Kidney glomerular epithelial cell (primary cell): Measurements from ENCODE around the gene TMEM51.

ENCODE experiments used
- DNase-seq: peaks from one replicate; lab custom pipeline; 2025; lab: John Stamatoyannopoulos, UW

Gene TMEM51

GRCh38 chr1:15218287-15219279, 65.0 kb downstream of the TMEM51 start:
- no peak for DNase-seq

- no peak for DNase-seq
Measured at GRCh38 chr1:15219280-15220023, 65.9 kb downstream of the TMEM51 start.

DNA sequence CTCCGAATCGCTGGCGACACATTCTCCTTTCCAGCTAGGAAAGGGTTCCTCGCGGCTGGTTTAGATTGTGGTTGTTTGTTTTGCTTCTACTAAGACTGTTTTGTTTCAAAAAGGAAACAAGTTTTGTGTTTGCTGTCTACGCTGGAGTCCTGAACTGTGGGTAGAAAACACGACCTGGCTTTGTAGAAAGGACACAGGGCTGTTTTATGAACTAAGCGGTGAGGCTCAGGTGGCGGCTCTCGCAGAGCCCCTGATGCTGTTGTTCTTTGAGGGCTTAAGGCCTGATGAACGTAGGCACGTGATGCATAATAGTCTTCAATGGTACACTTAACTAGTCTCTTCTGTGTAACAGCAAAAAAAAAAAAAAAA, 66.5 kb downstream of the TMEM51 start:
- DNase-seq, result no peak

DNA sequence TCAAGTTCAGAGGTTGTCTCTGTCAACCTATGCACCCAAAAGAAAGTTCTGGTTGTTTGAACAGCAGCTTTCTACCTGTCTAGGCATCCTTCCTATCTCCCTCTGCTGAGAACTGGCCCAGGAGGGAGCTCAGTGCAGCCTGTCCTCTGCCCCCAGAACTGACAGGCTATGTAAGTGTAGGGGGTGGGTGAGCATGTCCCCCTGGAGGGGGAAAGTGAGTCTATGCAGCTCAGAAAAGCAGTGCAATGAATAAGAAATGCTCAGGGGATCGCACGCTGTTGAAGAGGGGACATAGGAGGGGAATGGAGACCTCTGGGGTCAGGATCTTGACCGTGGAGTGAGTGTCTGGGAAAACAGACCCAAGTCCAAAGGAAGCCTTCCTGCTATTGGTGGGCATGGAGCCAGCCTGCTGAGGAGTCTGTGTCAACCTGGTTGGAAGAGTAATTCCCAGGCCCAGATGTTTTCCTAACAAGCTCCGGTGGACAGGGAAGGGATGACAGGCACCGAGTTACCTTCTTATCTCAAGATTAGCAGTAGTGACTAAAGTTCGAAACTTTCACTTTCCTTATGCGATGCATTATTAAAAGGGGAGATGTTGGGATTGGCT, 67.4 kb downstream of the TMEM51 start:
- no peak for DNase-seq

DNA sequence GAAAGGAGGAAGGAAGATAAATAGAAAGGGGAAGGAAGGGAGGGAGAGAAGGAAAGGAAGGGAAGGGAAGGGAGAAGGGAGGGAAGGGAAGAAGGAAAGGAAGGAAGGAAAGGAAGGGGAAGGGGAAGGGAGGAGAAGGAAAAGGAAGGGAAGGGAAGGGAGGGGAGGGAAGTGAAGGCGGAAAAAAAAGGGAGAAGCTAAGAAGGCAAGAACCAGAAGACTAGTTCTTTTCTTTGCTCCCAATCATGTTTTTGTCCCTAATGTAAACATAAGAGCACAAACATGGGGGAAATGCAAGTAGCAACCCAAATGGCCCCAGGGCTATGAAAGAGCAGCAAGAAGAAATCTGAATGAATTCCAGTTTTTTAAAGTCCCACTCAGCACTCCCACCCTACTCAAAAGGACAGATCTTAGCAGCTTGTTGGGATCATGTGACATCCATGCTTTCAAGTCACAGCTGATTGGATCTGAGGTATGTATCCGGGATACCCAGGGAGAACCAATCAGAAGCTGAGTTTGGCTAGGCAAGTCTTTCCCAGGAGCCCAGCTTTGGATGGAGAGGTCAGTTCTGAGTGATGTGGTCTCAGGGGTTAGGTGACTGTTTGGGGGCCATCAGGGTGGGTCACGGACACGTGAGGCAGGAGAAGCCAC, 69.2 kb downstream of the TMEM51 start:
- no peak for DNase-seq

DNA sequence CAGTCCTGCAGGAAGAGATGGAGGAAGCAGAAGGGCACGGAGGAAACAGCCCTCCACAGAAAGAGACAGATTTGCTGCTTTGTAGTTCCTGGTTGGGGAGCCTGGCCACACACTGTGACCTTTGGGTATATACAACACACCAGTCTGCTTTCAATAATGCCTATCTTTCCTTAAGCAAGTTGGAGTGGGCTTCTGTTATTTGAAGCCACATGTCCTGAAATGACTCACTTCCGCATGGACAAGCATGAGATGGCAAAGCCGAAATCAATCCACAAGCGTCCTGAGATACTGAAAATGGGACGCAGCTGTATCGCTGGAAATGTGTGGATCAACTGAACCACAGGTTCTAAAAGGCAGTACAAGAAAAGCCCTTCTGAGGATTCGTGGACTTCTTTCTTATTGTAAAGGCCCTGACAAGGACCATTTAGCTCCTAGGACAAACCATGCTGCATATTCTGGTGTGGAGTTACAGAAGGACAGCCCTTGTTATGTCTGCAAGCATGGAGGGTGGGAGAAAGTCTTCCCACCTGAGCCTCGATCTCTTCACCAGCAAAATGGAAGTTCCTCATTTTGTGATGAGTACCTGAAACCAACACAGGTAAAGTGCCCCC, 70.8 kb downstream of the TMEM51 start:
- DNase-seq, result no peak

DNA sequence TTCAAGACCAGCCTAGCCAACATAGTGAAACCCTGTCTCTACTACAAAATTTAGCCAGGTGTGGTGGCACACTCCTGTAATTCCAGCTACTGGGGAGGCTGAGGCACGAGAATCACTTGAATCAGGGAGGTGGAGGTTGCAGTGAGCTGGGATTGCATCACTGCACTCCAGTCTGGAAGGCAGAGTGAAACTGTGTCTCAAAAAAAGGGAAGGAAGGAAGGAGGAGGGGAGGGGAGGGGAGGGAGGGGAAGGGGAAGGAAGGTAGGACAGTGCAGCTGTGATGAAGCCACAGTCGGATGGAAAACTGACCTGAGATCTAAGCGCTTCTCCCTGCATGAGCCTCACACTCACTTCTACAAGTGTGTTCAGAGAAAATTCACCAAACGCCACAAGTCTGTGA, 71.4 kb downstream of the TMEM51 start:
- no peak for DNase-seq

- DNase-seq, result no peak
Measured at GRCh38 chr1:15225461-15225860, 71.9 kb downstream of the TMEM51 start.

DNA sequence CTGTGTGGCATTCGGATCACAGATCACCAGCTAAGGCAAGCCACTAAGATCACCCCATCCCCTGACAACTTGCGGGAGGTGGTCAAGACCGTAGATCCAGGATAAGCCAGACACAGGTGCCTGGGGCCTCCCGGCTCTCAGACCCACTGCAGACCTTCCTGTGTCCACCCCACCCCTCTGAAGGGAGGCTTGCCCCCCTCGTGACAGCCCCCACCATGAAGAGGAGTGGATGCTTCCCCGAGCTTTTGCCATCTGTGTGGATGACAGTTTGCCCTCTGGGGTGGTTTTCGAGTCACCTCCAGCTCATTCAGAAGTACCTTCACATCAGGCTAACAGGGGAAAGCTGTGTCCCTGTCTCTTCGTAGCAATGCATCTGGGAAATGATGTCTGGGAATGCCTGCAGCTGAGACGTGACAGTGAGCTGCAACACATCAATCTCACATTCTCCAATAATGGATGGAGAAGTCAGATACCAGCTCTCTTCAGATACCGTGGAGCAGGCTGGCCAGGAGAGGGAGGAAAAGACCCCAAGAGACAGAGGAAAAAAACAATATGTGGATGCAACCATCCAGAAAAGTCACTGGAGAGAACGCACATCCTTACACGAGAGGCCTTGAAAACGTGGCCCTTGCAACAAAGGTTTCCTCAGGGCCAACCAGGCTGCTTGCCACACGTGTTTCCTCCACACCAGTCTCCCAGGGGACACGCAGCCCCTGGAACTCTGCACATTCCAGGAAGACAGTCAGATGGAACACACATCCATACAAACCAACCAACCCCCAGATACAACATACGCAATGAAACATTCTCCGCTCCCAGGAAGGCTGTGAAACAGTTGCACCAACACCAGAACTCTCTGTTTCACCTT, 73.1 kb downstream of the TMEM51 start:
- DNase-seq, result peak; percentile 12

- no peak for DNase-seq
Measured at GRCh38 chr1:15229707-15230131, 76.2 kb downstream of the TMEM51 start.

DNA sequence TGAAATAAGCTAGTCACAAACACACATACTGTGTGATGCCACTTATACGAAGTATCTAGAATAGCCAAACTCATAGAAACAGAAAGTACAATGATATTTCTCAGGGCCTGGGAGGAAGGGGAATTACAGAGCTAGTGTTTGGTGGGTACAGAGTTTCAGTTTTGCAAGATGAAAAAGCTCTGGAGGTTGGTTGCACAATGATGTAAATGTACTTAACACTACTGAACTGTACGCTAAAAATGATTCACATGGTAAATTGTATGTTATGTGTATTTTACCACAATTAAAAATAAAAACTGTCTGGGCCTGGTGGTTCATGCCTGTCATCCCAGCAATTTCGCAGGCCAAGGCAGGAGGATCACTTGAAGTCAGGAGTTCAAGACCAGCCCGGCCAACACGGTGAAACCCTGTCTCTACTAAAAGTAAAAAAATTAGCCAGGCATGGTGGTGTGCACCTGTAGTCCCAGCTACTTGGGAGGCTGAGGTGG, 78.2 kb downstream of the TMEM51 start:
- no peak for DNase-seq

GRCh38 chr1:15233689-15234088, 80.1 kb downstream of the TMEM51 start:
- no peak for DNase-seq

DNA sequence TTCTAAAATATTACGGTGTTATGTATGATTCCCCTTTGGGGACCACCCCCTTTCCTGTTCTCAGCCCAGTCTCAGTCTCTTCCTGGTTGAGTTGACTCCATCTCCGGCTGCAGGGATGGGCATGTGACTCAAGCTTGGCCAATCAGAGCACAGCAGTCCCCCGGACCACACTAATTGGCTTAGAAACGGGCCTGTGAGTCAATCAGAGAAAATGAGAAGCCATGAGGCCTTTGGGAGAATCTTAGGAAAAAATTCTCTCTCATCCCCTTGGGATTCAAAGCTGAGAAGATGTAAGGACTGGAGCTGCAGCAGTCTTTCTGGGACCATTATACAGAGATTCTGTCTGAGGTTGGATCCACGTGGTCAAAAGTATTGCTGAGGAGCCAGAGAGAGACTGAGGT, 82.8 kb downstream of the TMEM51 start:
- no peak for DNase-seq

DNA sequence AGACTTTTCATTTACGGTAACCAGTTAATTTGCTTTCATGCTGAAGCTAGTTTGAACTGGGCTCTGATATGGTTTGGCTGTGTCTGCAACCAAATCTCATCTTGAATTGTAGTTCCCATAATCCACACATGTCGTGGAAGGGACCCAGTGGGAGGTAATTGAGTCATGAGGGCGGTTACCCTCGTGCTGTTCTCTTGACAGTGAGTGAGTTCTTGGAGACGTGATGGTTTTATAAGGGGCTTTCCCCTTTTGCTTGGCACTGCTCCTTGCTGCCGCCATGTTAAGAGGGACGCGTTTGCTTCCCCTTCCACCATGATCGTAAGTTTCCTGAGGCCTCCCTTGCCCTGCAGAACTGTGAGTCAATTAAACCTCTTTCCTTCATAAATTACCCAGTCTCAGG, 83.2 kb downstream of the TMEM51 start:
- DNase-seq, result no peak

- DNase-seq, result no peak
Measured at GRCh38 chr1:15238789-15239188, 85.2 kb downstream of the TMEM51 start.

DNA sequence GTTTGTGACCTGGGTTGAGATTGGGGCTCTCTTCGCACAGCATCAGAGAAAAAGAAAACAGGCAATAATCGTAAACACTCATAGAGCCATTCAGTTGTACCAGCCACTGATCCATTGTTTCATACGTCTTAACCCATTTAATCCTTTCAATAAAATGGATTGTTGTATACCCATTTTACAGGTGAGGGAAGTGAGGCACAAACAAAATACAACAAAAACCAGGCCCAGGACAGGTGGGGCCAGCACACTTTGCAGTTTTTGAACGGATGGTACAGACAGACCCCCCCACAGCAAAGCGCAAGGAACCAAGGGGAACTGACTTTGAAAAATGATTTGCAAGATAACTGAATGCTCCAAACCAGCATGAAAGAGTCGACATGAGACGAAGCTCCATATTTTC, 89.2 kb downstream of the TMEM51 start:
- DNase-seq, result no peak

DNA sequence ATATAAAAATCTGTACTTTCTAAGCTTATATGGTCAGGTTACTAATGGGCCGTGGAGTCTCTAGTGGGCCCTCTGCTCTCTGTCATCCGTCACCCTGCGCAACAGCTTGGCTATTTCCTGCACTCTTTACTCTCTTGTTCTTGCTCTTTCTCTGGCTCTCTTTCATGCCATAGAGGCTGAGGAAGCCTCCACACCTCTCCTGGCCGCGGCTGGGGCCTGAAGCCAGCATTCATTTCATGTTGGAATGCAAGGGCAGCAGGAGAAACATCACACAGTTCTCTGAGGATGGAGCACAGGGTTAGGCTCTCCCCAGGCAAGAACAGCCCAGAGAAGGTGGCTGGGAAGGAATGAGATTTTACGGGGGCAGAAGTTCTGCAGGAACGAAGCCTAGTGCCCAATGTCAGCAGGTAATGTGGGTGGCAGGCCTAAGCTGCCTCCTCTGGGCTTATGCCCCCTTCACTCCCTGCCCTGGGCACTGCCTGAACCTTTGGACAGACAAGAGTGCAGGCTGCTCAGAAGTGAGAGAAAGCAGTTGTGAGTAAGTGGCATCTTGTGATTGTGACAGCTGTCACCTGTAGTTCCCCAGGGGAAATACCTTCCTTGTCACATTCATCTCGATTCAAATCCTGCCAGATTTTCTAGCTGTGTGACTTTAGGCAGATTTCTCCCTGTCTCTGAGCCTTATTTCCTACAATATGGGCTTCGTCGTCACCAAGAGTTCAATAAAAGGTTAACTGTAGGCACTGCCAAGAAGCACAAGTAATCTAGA, 89.9 kb downstream of the TMEM51 start:
- no peak for DNase-seq

DNA sequence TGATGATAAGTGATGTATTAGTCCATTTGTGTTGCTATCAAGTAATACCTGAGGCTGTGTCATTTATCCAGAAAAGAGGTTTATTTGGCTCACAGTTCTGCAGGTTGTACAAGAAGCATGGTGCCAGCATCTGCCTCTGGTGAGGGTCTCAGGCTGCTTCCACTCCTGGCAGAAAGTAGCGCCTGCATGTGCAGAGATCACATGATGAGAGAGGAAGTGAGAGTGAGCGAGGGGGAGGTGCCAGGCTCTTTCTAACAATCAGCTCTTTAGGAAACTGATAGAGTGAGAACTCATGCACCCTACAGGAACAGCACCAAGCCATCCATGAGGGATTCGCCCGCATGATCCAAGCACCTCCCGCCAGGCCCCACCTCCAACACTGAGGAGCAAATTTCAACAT, 91.3 kb downstream of the TMEM51 start:
- DNase-seq, result no peak

GRCh38 chr1:15245593-15246360, 92.2 kb downstream of the TMEM51 start:
- no peak for DNase-seq
